AG20443 (cell line): ENCODE results near the gene KPNA1.
"Not testable (repeated sequence)": the region's sequence is repeated elsewhere in the genome, so short reads cannot be mapped to it uniquely, and the experiment has no call there.

ENCODE experiments used
- DNase-seq: peaks from one replicate; pipeline ENCODE4 v3.0.0; 2012; ENCODE audit warnings: low spot score, mixed read lengths

The KPNA1 gene

DNA sequence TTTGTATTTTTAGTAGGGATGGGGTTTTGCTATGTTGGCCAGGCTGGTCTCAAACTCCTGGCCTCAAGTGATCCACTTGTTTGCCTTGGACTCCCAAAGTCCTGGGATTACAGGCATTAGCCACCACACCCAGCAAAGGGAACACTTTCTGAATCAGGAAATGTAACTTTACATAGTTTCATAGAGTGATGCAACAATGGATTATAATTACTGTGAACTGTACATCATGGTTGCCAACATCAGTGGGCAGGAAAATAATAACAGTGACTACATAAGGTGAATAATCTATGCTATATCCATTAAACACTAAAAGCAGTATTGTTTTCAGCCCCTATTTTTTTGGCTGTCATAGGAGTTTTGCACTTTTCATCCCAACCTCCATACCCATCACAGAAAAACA is 5.0 kb upstream of the KPNA1 start:
- DNase-seq = no peak

DNA sequence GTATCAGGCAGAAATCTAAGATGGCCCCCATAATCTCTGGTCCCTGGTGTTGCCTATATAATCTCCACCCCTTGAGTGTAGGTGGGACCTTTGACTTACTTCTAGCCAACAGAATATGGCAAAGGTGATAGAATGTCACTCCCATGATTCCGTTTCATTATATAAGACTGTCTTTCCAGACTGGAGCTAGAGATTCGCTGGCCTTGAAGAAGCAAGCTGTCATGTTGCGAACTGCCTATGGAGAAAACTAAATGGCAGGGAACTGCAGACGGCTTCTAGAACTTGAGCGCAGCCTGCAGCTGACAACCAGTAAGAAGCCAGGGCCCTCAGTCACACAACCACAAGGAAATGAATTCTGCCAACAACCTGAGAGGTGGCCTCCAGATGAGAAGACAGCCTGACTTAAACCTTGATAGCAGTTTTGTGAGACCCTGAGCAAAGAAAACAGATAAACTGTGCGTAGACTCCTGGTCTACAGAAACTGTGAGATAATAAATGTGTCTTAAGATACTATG is 2.2 kb upstream of the KPNA1 start:
- no peak for DNase-seq

DNA sequence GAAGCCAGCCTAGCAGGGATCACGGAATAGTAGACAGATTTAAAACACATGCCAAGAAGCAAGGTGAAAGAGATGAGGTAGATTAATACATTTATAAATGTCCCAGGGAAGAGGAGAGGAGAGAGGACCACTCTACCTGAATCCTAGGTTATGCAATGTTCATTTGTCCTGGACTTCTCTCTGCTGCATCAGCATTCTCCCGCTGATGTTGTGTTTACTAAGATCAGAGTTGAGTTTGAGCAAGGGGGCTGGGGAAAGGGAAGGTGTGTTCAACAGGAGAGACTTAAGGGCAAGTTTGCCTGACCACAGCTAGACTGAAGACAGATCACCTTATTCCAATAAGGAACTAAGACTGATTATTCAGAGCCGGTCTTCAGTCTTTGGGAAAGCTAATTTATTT is 1.1 kb upstream of the KPNA1 start:
- DNase-seq = no peak

DNA sequence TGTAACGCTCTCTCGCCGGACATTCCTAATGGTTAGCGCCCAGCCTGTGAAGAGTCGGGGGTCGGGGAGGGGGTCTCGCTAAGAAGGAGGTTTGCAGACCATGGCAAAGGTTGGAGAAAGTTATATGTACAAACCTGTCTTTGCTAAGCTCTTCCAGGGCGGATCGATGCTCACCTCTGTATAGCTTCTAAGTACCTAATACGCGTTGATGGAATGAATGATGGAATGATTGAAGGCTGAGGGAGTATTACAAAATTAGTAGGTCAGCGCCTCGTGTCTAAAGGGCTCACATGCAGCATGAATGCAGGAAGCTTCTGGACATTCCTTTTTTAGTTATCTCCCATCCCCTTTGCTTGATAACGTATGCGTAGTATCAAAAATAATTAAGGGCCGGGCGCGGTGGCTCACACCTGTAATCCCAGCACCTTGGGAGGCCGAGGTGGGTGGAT is 305 bp upstream of the KPNA1 start:
- no peak for DNase-seq

DNA sequence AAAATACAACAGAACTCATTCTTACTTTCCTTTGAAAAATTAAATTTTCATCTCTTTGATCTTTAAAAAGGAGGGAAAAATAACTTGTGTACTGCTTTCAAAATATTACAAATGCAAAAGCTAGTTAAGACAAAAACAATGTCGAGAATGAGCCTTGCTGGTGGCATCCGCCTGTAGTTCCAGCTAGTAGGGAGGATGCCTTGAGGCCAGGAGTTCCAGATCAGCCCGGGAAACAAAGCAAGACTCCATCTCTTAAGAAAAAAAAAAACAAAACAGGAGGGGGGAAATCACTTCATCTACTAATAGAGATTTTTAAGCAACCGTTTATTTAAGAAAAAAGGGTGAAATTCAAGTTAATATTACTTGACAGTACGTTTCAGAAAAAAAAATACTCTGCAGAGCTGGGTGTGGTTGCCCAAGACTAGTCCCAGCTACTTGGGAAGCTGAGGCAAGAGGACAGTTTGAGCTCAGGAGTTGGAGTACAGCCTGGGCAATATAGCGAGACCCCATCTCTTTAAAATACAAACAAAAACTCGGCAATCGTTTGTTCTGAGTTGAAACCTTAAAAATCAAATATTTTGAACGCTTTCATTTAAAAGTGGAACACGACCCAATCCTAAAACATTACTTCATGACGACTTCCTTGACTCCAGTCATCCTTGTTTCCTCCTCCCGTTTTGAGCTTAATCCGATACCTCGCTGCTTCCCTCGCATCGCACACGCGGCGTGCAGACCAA is 1.2 kb downstream of the KPNA1 start:
- no peak for DNase-seq

DNA sequence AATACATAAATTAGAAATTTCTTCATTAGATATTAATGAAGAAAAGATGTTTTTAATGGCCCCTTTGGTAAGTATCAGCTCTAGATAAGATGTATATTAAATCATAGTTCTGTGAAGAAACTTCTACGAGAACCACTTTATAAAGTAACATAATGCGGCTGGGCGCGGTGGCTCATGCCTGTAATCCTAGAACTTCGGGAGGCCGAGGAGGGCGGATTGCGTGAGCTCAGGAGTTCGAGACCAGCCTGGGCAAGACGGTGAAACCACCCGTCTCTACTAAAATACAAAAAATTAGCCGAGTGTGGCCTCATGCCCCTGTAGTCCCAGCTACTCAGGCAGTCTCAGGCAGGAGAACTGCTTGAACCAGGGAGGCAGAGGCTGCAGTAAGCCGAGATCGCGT is 2.5 kb downstream of the KPNA1 start:
- no peak for DNase-seq

GRCh38 chr3:122510878-122511535 is 3.7 kb downstream of the KPNA1 start:
- DNase-seq = no peak

- DNase-seq = not testable (repeated sequence)
Measured at GRCh38 chr3:122508944-122509343, 5.8 kb downstream of the KPNA1 start.

DNA sequence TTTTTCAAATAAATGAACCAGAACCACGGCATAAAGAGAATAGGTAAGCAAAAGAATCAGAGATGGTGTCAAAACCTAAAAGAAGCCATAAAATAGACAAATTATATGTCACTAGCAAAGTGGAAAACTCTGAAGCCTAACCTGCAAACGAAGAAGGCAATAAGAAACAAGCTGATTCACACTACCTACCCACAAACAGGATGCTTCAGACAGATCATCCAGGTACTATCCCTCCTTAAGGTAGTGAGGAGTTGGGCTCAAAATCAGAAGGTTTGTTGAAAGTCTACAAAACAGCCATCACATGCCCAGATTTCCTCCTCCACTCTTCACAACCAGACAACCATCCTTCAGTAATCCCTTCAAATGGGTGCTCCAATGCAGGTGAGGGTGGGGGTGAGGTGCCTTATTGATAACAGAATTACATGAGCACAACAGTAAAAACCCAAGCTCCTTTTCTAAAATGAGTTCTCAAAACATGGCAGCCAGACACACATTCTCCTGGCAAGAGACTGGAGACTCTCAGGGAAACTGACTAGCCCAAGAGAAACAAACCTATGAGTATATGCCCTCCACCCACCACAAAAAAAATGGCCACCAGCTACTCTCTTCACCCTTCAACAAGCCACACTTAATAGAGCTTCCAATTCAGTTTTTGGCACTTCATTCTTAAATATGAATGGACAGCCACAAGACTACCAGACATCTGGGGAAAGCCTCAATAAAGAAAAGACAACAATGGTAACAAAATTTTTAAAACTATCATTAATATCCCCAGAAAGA is 6.4 kb downstream of the KPNA1 start:
- DNase-seq = no peak

- no peak for DNase-seq
Measured at GRCh38 chr3:122506450-122506849, 8.3 kb downstream of the KPNA1 start.

DNA sequence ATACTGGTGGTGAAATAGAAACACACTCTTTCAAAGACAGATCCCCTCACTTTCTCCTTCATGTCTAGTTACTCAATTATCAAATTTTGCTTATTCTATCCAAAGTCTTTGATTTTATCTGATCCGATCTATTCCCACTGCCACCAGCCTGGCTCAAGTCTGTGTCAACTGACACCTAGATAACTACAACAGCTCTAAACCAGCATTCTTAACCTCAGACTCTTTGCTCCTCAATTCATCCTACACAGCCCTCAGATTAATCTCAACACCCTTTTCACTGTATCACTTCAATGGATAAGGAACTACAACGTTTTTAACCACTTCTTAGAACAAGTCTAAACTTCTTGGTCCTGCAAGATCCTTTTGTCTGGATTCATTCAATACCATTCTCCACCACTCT is 9.1 kb downstream of the KPNA1 start:
- DNase-seq = no peak

DNA sequence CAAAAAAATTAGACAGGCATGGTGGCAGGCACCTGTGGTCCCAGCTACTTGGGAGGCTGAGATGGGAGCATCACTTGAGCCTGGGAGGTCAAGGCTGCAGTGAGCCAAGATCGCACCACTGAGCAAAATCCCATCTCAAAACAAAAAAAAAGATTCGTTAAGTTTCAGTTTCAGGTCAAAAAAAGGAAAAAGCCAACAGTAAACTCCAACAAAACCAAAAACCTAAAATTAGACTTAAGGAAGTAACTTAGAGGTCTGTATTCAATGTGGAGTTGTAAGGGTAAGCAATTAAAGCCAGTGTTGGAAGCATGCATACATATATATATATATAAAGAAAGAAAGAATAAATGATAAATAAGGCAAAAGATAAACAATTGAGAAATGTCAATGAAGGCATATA is 11.8 kb downstream of the KPNA1 start:
- no peak for DNase-seq

DNA sequence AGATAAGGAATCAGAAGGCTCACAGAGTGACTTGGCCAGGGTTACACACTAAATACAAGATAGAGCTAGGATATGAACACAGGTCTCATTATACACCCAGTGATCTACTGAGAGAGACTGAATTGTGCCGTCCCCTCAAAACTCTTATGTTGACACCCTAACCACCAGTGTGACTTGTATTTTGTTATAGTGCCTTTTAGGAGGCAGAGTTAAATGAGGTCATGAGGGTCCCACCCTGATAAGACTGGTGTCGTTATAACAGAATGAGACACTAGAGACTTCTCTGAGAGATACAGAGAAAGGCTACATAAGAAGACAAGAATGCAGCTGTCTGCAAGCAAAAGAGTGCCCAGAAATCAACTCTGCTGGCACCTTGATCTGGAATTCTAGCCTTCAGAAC is 12.6 kb downstream of the KPNA1 start:
- no peak for DNase-seq

DNA sequence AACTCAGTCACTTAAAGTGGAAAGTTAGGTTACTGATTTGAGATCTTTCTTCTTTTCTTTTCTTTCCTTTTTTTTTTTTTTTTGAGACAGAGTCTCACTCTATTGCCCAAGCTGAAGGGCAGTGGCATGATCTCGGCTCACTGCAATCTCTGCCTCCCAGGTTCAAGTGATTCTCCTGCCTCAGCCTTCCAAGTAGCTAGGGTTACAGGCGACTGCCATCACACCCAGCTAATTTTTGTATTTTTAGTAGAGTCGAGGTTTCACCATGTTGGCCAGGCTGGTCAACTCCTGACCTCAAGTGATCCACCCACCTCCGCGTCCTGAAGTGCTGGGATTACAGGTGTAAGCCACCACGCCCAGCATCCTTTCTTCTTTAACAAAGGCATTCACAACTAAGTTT is 13.8 kb downstream of the KPNA1 start:
- not testable (repeated sequence) for DNase-seq

DNA sequence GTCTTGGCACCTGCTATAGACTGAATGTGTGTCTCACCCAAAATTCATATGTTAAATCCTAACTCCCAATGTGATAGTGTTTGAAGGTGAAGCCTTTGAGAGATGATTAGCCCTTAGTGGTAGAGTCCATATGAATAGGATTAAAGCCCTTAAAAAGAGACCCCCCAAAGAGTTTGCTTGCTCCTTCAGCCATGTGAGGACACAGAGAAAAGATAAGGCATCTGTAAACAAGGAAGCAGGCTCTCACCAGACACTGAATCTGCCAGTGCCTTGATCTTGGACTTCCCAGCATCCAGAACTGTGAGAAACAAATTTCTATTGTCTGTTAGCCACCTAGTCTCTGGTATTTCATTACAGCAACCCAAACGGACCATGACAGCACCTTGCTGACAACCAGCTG is 16.6 kb downstream of the KPNA1 start:
- DNase-seq = no peak

GRCh38 chr3:122497425-122497824 is 17.3 kb downstream of the KPNA1 start:
- DNase-seq = peak; percentile 80

GRCh38 chr3:122496508-122496907 is 18.2 kb downstream of the KPNA1 start:
- DNase-seq = no peak

DNA sequence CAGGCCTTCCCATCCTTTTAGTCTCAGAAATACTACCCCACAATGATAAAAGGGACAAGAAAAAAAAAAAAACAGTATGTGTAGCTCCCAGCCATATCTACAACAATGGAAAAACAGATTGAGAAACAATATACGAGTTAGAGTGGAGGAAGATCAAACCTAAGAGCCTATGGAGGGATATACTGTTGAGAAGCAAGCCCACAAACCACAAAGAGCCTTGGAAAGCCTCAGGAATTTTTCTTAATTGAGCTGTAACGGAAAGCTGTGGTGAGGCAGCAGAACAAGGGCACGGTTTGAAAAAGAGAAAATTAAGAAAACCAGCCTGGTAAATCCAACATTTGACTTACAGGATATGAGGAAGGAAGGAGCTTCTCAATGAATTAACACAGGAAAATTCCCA is 21.4 kb downstream of the KPNA1 start:
- peak; percentile 43 for DNase-seq

GRCh38 chr3:122488262-122488973 is 26.3 kb downstream of the KPNA1 start:
- DNase-seq = no peak

- DNase-seq = no peak
Measured at GRCh38 chr3:122484985-122485384, 29.8 kb downstream of the KPNA1 start.

- no peak for DNase-seq
Measured at GRCh38 chr3:122481390-122481789, 33.3 kb downstream of the KPNA1 start.

- DNase-seq = no peak
Measured at GRCh38 chr3:122476532-122476931, 38.2 kb downstream of the KPNA1 start.
